TTC549 (cell line): ENCODE measurements around the gene ALPI.

Experiments
- FAIRE-seq: peaks from 2 replicates; lab custom pipeline; 2012; peaks lifted over from hg19 to GRCh38; lab: Jason Lieb, UNC

Gene ALPI

GRCh38 chr2:232501794-232502390, 45.9 kb downstream of the ALPI start:
- FAIRE-seq: no peak

DNA sequence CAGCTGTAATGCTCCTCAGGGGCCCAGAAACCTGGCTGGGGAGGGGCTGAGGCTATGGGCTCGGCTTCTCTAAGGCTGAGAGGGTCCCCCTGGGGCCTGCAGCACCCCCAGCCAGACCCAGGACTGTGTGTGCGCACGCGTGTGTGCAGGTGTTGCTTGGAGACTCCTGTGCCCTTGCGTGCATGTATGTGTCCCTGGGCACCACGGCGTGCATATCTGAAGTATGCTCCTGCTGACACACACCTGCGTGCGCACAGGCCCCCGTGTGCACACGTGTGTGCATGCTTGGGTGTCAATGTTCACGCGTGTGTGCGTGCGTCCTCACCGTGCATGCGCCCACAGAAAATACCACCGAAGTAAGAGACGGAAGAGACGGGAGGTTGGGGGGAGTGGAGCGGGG, 46.6 kb downstream of the ALPI start:
- FAIRE-seq: no peak

DNA sequence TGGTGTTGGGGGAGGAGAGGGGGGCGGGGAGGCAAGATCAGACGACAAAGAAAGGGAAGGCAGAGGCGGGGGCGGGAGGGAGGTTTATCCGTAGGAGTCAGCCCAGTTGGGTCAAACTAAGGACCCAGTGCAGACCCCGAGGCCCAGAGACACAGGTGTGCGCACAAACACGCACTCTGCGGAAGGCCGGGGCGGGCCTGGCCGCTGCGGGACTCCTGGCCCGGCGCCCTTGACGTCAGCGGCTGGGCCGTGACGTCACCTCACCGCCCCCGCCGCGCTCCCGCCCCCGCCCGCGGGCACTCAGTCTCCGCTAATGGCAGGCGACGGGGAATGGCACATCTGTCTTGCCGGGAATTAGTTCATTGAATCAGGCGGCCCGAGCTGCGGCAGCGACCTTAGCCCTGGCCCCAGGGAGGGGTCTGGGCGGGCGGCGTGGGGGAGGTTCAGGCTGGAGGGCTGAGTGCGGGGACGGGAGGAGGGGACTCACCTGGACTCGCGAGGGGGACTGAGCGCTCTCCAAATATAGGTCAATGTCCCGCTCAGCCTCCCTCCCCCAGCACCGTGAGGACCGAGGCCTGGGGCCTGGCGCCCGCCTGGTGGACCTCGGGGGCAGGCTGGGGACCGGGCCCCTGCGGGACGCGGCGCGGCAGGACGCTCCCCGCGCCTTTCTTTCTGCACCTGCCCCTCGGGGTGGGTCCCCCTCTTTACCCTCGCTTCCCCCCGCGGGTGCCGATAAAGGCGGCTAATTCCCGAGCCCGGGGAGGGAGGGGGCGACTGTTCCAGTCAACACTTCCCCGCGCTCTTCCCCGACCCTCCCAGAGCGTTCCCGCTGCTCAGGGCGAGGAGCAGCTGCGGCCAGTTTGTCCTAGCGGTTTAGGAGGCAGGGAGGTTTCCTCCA, 47.2 kb downstream of the ALPI start:
- no peak for FAIRE-seq

DNA sequence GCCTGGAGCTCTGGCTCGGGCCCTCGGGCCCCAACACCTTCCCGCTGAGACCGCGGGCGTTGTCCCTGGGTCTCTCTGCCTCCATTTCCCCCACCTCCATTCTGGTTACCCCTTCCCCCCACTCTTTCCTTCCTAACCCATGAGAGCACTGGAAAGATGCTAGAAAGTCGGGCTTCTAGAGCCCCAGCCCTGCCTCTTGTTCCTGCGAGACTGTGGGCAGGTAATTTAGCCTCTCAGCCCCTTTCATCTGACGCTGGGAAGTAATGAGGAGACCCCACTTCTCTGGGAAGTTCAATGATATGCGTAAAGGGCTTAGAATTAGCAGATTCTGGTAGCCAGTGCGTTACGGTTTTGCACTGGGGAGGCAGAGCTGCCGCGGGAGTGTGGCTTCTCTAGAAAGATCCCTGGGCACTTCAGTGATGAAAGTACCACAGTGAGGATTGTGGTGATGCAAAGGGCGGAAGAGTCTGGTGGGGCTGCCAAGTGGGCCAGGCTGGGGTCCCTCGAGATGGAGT, 47.9 kb downstream of the ALPI start:
- no peak for FAIRE-seq

GRCh38 chr2:232504438-232504837, 48.5 kb downstream of the ALPI start:
- no peak for FAIRE-seq

DNA sequence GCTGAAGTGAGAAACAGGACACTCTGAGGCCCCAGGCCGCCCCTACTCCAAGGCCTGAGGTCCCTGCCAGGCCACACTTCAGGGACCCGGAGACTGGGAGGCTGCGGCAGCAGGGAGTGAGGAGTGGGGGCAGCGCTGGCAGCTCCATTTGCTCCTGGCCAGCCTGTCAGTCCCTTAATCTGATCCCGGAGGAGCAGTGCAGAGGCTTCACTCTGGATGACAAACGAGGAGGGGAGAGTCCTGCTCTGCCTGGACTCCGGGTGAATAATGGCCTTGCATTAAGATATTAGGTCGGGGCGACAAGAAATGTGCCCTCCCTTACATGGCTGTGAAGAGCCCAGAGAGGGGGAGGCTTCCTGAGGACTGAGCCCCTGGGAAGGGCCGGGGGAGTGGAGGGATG, 49.9 kb downstream of the ALPI start:
- FAIRE-seq: no peak

GRCh38 chr2:232506709-232507108, 50.8 kb downstream of the ALPI start:
- FAIRE-seq: no peak

GRCh38 chr2:232508251-232508650, 52.3 kb downstream of the ALPI start:
- FAIRE-seq: no peak
